RWPE1 (cell line): ENCODE measurements around the gene NUP210L.

Experiments
- CTCF ChIA-PET: fragments of 350-600 bp; sonication (Branson Sonifier 250); formaldehyde crosslinking; extraction: SDS; loops from one replicate; lab custom pipeline; 2021; lab: Yijun Ruan, JAX
- POLR2A ChIA-PET: fragments of 400-600 bp; formaldehyde crosslinking; extraction: SDS; loops from one replicate; lab custom pipeline; 2020; ENCODE audit warnings: antibody characterized with exemption; ENCODE audit not compliant: low non-redundant PET; lab: Yijun Ruan, JAX
- DNase-seq: peaks from one replicate; pipeline ENCODE4 v3.0.0; 2012; ENCODE audit warnings: low spot score
- H3K27ac ChIP-seq: fragments of 450-650 bp; 2 replicates; pipeline ENCODE4 v1.5.1; 2017
- TF ChIP-seq, protein P1 (sequence below): fragments of 450-650 bp; conservative IDR thresholded peaks from 2 replicates; pipeline ENCODE4 v1.5.1; 2017; ENCODE audit warnings: low read depth, mild to moderate bottlenecking

The NUP210L gene

DNA sequence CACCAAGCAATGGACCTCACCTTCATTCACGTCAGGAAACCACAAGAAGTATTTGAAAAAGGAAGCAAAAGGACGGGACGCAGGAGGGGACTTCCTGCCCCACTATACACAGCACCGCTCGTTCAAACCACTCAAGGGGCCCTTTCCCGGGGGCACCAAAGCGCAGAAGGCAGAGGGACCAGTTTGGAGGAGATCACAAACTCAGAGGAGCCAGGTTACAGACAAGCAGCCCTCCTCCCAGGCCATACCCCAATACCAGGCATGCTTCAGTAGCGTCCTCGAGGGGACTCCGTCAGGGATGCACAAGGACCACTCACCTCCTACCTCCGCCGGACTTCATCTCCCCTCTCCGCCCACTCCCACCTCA lies 197.1 kb downstream of the NUP210L start:
- TF ChIP-seq, protein P1, sequence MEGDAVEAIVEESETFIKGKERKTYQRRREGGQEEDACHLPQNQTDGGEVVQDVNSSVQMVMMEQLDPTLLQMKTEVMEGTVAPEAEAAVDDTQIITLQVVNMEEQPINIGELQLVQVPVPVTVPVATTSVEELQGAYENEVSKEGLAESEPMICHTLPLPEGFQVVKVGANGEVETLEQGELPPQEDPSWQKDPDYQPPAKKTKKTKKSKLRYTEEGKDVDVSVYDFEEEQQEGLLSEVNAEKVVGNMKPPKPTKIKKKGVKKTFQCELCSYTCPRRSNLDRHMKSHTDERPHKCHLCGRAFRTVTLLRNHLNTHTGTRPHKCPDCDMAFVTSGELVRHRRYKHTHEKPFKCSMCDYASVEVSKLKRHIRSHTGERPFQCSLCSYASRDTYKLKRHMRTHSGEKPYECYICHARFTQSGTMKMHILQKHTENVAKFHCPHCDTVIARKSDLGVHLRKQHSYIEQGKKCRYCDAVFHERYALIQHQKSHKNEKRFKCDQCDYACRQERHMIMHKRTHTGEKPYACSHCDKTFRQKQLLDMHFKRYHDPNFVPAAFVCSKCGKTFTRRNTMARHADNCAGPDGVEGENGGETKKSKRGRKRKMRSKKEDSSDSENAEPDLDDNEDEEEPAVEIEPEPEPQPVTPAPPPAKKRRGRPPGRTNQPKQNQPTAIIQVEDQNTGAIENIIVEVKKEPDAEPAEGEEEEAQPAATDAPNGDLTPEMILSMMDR = no peak
- peak overlapping the region; percentile 90 for H3K27ac ChIP-seq
- CTCF ChIA-PET = interaction anchor here (0.7 to 1.9 kb wide), 2 partner anchors 11 to 34 kb away, joined by 4 to 7 read pairs; partner anchors contain the start of gene DENND4B
- no peak for DNase-seq
- POLR2A ChIA-PET = no interaction called here

DNA sequence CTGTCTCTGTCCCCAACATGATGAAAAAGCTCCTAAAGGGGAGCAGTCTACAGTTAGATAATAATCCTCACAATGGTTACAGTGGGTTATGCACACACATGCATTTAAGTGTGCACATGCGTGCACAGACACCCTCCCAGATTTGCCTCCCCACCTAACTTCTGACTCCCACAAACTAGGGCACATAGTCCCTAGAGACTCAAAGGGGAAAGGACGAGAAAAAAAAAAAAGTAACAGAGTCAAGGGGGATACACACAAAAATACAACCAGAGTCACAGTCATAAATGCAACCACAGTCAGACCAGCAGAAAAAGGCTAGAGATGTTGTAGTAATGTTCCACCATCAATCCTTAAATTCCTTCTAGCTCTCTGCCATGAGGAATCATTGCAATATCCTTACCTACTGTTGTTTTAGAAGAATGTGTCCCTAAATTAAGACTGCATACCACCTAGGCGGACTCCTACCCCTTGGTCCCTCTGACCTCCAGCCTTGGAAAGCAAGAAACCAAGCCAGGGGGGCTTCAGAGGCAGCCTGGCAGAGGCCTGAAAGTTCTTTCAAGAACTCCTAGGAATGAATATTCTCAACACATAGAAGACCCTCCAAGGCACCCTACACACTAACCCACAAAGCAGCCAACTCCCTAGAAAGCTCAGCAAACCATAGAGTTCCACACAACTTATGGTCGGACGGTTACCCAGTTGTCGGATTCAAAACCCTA lies 197.7 kb downstream of the NUP210L start:
- peak overlapping the region; percentile 90 for H3K27ac ChIP-seq
- TF ChIP-seq, protein P1 = no peak
- ChIA-PET CTCF (interaction anchor here (0.7 to 1.9 kb wide), 2 partner anchors 10 to 33 kb away, joined by 4 to 7 read pairs; partner anchors contain the start of gene DENND4B), POLR2A (no interaction called here)
- no peak for DNase-seq

DNA sequence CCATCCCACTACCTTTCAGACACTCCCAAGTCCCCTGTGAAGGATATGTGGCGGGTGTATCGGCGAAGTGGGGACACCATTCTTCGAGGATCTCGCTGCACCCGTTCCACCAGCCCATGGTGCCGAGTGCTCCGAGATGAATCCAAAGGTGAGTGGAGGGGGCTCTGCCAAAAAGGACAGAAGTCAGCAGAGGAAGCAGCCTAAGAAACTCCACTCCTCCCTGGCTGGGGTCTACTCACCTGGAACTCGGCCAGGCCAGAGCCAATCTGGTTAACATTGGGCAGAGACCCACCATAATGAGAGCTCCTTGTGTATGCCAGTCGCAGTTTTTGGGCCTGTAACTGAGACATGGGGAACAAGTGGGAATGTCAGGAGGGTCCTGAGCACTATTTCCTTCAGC lies 200.0 kb downstream of the NUP210L start:
- H3K27ac ChIP-seq = no peak overlapping the region
- TF ChIP-seq, protein P1 = no peak
- DNase-seq = no peak
- ChIA-PET POLR2A (no interaction called here), CTCF (no interaction called here)

DNA sequence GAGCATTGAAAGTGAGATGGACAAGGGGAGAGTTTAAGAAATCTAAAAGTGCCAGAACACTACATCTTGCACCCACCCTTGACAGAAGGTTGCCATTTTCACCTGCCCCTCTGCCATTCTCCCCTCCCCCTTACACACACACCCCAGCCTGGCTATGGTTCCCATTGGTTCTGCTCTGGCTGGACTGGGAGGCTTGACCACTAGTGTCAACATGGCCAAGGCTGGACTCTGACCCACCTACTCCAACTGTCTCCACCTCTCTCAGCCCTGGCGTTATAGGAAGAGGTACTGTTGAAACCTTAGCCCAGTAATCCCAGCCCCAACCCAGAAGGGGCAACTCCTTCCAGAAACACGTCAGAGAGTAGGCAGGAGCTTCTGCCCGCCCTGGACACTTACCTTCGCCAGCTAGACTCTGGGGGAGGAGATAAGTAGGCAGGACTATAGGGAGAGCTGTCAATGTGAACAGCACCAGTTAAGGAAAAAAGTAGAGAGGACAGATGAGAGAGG lies 201.0 kb downstream of the NUP210L start:
- CTCF ChIA-PET = no interaction called here
- no peak for DNase-seq
- POLR2A ChIA-PET = no interaction called here
- H3K27ac ChIP-seq = no peak overlapping the region
- TF ChIP-seq, protein P1 = no peak

DNA sequence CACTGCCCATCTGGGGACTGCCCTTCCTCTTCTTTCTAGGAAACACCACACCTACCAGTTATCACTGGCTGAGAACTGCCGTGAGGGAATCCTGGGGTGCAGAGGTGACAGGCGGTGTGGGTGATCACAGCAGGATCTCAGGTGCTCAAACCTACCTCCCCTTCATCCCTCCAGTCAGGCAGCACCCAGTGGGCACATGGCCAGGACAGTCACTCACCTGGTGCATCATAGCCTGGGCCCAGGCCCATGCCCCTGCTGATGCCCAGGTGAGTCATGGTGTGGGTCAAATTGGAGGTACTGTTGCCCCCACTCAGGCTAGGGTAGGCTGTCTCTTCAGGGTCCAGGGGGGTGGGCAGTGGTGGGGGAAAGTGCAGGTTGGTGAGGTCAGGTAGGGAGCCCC lies 203.1 kb downstream of the NUP210L start:
- TF ChIP-seq, protein P1 = no peak
- peak overlapping the region; percentile 13; the same call in 1 of the 2 replicates for H3K27ac ChIP-seq
- ChIA-PET POLR2A (no interaction called here), CTCF (interaction anchor here (1.1 kb wide), 1 partner anchor 35 kb away, joined by 3 read pairs; no protein-coding TSS in a partner anchor)
- DNase-seq = peak; percentile 47

DNA sequence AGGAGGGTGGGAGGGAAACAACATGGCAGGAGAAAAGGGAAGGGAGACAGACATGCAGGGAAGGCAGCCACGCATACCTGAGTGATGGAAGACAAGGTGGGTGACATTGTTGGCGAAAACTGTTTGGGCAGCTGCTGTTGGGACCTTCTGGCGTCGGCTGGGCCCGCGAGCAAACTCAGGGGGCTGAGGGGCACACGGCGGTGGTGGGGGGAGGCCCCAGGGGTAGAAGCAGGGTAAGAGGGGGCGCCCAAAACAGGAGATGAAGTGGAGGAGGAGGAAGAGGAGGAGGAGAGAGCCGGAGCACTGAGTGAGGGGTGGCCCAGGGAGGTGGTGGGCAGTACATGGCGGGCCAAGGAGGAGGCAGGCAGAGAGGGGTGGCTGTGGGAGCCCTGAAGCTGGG lies 203.7 kb downstream of the NUP210L start:
- POLR2A ChIA-PET = no interaction called here
- no peak overlapping the region for H3K27ac ChIP-seq
- CTCF ChIA-PET = no interaction called here
- DNase-seq = no peak
- TF ChIP-seq, protein P1 = no peak
